Prostate gland (tissue), 2 donors: ENCODE measurements around the gene FCGR3B.
"Not testable (repeated sequence)": the region's sequence is repeated elsewhere in the genome, so short reads cannot be mapped to it uniquely, and the experiment has no call there.

Experiments used
- CTCF ChIP-seq, 4 experiments: fragments of 200-600 bp in 2 of 4; fragments of 450-650 bp in 2 of 4; sonication (generic) in 2 of 4; IDR thresholded peaks; 1 replicate in 3 of 4; 2 replicates in 1 of 4; pipeline ENCODE4 v1.5.1; 2016 to 2019; ENCODE audit warnings: antibody characterized with exemption in 4 of 4, mild to moderate bottlenecking in 2 of 4, moderate library complexity in 2 of 4
- POLR2A ChIP-seq: fragments of 450-650 bp; IDR thresholded peaks from one replicate; pipeline ENCODE4 v1.6.1; 2016; ENCODE audit warnings: antibody characterized with exemption, mild to moderate bottlenecking
- POLR2AphosphoS5 ChIP-seq: sonication (generic); formaldehyde crosslinking; IDR thresholded peaks from one replicate; pipeline ENCODE4 v1.6.1; 2017; ENCODE audit warnings: antibody characterized with exemption

- TF ChIP-seq POLR2A; CTCF (IDR thresholded peaks at IDR 0.05); POLR2AphosphoS5: not testable (repeated sequence)
Measured at GRCh38 chr1:161589365-161589764, 41.6 kb downstream of the FCGR3B start.
